GM13976 (cell line): ENCODE data around the gene SEL1L2.
A peak's percentile ranks its signal among the peaks of the same experiment; 100 is the strongest.

Experiments
- DNase-seq: peaks from one replicate; pipeline ENCODE4 v3.0.0; 2012; ENCODE audit warnings: low spot score
- in situ Hi-C: fragments of 300-500 bp; cut with MboI; formaldehyde crosslinking; loops from one replicate; pipeline ENCODE4 v1.12.0; 2022; ENCODE audit warnings: low sequenced_read_pairs, mixed read lengths, inconsistent platforms; ENCODE audit not compliant: unreplicated experiment
- TF ChIP-seq, protein P1 (sequence below): IDR thresholded peaks from 2 replicates; pipeline ENCODE4 v1.5.1; 2012; ENCODE audit warnings: borderline replicate concordance, mild to moderate bottlenecking; ENCODE audit not compliant: insufficient read depth; ENCODE audit errors: extremely low read depth, missing control alignments, control extremely low read depth

SEL1L2 gene

DNA sequence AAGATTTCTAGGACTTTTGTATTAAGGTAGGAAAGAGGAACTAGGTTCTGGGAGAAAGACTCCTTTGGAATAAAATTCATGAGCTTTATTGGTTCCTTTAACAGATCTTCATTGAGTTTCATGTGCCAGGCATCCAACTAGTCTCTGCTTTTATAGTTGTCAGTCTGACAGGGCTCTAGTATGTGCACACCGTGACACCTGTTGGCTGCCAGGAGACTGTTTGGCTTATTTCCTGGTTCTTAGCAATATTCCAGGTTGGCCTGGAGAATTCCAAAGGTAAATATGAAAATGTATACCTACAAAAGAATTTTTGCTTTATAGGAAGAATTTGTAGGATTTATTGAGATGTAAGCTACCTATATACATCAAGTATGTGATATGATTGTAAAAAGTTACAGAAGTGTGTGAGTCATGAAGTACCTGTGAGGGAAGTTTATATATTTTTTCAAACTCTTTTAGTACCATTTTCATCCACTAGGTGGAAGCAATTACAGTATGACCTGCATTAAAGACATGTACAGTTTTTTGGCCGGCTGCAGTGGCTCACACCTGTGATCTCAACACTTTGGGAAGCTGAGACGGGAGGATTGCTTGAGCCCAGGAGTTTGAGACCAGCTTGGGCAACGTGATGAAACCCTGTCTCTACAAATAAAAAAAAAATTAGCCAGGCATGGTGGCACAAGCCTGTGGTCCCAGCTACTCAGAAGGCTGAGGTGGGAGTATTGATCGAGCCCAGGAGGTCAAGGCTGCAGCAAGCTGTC lies 170.3 kb downstream of the SEL1L2 start:
- TF ChIP-seq, protein P1, sequence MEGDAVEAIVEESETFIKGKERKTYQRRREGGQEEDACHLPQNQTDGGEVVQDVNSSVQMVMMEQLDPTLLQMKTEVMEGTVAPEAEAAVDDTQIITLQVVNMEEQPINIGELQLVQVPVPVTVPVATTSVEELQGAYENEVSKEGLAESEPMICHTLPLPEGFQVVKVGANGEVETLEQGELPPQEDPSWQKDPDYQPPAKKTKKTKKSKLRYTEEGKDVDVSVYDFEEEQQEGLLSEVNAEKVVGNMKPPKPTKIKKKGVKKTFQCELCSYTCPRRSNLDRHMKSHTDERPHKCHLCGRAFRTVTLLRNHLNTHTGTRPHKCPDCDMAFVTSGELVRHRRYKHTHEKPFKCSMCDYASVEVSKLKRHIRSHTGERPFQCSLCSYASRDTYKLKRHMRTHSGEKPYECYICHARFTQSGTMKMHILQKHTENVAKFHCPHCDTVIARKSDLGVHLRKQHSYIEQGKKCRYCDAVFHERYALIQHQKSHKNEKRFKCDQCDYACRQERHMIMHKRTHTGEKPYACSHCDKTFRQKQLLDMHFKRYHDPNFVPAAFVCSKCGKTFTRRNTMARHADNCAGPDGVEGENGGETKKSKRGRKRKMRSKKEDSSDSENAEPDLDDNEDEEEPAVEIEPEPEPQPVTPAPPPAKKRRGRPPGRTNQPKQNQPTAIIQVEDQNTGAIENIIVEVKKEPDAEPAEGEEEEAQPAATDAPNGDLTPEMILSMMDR, result peak; percentile 26
- in situ Hi-C loops, result loop anchor here (10.0 kb wide), 1 partner anchor 225 kb away; no protein-coding TSS in a partner anchor
- DNase-seq, result peak; percentile 61

DNA sequence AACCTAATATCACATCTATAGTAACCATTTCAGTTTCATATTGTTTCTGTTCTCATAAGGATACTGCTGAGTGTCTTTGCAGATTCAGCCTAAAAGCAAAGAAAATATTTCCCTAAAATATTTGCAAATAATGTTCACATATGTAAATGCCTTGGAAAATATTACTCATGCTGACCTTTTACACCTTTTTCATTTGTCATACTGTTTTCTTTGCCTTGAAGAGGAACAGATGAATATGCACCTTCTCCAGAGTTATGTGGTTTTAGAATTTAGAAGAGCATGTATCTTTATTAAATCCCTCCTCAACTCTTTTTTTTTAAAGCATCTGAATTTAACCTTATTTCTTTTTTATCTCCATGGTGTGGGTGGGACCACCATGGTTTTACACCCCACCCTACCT lies 173.1 kb downstream of the SEL1L2 start:
- DNase-seq, result no peak
- in situ Hi-C loops, result no loop called here
- TF ChIP-seq, protein P1, result no peak

DNA sequence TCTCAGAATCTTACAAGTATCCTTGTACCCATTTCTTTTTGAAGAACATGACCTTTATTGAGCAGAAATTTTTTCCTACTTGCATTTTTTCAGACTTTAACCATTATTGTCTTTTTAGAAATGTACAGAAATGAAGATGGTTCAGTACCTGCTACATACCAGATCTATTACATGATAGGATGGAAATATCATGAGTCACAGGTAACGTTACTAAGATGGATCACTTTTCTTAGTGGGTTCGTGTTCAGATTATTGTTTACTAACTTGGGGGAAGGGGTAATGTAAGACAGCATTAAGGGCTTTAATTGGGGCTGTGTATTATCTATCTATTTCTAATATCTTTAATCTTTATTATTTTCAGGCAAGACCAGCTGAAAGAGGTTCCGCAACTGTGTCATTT lies 173.7 kb downstream of the SEL1L2 start:
- TF ChIP-seq, protein P1, result no peak
- in situ Hi-C loops, result no loop called here
- no peak for DNase-seq

DNA sequence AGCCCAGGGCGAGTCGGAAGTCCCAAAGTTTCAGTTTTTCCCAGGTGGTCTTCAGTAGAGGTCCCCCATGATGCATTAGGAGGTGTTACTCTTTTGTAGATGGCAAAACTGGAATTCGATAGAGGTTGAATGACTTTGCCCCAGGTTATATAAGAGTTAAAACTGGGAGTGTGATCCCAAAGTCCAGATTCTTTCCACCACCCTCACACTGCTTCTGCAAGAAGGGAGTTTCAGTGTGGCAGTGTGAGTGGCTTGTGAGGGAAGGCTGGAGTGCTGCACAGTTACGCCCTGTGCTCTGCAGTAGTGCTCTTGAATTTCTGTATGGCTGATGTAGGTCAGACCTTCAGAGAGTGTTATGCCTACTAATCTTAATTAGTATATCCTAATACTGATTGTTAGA lies 175.7 kb downstream of the SEL1L2 start:
- no peak for DNase-seq
- in situ Hi-C loops, result no loop called here
- TF ChIP-seq, protein P1, result no peak

DNA sequence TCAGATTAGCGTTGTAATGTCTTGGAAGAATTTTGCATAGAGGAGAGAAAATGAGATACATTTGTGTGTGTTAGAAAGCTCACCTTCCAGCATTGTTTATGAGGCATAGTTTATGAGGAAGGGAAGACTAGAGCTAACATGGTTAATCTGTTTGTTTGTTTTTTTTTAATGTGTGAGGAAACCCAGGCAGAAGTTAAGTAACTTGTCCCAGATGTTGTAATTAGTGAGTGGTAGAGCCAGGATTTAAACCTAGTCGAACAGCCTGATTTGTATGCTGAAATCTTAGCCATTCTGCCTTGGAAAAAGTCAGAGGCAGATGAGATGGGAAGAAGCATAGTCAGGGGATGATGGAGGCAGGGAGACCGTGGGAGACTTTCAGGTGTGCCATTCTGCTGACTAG lies 176.5 kb downstream of the SEL1L2 start:
- in situ Hi-C loops, result no loop called here
- no peak for DNase-seq
- TF ChIP-seq, protein P1, result no peak

DNA sequence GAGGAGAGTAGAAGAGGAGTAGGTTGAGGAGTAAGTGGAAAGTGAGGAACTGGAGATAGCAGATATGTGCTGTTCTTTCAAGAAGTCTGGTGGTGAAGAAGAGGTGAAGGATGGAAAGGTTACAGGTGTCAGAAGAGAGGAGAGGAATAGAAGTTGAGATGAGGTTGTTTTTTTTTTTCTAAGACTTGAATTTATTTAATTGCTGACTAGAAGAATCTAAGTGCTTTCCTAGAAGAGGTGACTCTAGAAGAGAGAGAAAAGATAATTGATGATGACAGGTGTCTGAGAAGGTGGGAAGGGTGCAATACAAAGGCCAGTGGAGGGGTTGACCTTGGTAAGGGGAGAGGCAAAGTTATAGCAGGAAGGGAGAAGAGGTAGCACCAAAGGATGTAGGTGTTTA lies 180.0 kb downstream of the SEL1L2 start:
- in situ Hi-C loops, result no loop called here
- TF ChIP-seq, protein P1, result no peak
- no peak for DNase-seq
